Measurements from ENCODE around the gene STAG2.
"Not testable (repeated sequence)": the region's sequence is repeated elsewhere in the genome, so short reads cannot be mapped to it uniquely, and the experiment has no call there.

The STAG2 gene

GRCh38 chrX:124035657-124036056 is 74.2 kb downstream of the STAG2 start:
- DNase-seq (ENCODE audit: low read depth in 2 of 2) = no peak

- DNase-seq (ENCODE audit: low read depth in 2 of 2) = no peak
Measured at GRCh38 chrX:124042042-124042441, 80.5 kb downstream of the STAG2 start.

DNA sequence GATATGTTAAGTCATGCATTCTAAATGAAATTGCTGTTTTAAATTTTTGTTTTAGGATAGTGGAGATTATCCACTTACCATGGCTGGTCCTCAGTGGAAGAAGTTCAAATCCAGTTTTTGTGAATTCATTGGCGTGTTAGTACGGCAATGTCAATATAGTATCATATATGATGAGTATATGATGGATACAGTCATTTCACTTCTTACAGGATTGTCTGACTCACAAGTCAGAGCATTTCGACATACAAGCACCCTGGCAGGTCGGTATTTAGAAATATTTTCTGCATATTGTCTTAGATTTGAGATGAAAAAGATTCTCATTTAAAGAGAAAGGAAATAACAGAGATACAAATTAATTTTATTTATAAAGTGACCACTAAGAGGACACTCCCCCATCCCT is 83.6 kb downstream of the STAG2 start:
- no peak for DNase-seq (ENCODE audit: low read depth in 2 of 2)

DNA sequence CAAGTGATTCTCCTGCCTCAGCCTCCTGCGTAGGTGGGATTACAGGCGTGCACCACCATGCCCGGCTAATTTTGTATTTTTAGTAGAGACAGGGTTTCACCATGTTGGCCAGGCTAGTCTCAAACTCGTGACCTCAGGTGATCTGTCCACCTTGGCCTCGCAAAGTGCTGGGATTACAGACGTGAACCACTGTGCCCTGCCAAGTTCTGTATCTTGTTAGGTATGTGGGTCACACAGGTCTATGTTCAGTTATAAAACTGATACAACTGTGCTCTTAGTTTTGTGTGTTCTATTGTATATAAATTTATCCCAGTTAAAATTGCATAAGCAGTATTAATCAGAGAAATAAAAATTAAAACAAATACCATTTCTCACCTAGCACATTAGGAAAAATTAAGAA is 122.9 kb downstream of the STAG2 start:
- DNase-seq (ENCODE audit: low read depth in 2 of 2) = not testable (repeated sequence)

DNA sequence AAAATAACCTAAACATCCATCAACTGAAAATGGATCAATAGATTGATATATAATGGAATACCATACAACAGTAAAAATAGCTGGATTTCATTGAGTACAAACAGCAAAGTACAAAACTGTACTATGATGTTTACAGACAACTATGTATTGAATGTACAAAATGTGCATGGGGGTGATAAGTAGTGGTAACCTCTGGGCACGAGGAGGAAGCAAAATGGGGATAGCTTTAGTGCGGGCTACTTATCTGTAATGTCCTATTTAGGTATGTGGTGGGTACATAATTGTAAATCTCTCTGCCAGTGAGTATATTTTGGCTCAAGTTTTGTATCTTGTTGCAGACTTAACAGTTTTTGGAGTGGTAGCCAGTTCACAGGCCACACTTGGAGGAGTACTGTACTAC is 123.6 kb downstream of the STAG2 start:
- DNase-seq (ENCODE audit: low read depth in 2 of 2) = no peak

GRCh38 chrX:124086411-124086810 is 124.9 kb downstream of the STAG2 start:
- peak in 1 of 2 donors; percentile 12 for DNase-seq (ENCODE audit: low read depth in 2 of 2)

- no peak for DNase-seq (ENCODE audit: low read depth in 2 of 2)
Measured at GRCh38 chrX:124087000-124087746, 125.7 kb downstream of the STAG2 start.

DNA sequence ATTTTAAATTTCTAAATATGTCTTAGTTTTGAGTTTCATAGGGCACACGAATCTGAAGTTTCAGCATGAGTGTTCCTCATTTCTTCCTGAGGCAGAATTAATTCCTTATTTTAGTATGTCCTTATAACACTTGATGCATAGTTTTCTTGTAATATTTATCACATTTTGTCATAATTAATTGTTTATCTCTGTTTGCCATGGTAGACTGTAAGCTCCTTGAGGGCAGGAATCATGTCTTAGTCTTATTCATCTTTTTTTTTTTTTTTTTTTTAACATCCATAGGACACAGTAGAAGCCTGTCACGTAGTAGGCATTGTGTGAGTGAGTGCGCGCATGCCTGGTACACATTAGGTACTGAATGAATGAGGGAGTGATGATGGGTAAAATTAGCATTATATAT is 131.7 kb downstream of the STAG2 start:
- no peak for DNase-seq (ENCODE audit: low read depth in 2 of 2)

GRCh38 chrX:124097116-124097515 is 135.6 kb downstream of the STAG2 start:
- no peak for DNase-seq (ENCODE audit: low read depth in 2 of 2)

GRCh38 chrX:124098089-124098488 is 136.6 kb downstream of the STAG2 start:
- no peak for DNase-seq (ENCODE audit: low read depth in 2 of 2)

DNA sequence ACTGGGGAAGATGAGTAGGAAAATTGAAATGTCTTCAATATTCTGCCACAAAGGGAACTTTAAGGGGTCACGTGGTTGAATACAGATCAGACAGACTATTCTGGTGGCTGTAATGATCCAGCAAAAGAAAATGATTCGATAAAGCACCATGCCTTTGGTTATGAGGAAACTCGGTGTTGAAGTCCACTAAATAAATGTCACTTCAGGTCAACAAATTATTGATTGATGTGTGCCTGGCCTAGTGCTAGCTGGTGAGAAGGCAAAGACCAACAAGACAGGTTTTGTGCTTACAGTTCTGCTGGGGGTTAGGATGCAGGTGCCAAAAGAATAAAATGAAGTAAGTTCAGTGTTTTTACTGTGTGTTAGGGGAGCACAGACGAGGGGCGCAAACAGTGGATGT is 142.5 kb downstream of the STAG2 start:
- no peak for DNase-seq (ENCODE audit: low read depth in 2 of 2)

DNA sequence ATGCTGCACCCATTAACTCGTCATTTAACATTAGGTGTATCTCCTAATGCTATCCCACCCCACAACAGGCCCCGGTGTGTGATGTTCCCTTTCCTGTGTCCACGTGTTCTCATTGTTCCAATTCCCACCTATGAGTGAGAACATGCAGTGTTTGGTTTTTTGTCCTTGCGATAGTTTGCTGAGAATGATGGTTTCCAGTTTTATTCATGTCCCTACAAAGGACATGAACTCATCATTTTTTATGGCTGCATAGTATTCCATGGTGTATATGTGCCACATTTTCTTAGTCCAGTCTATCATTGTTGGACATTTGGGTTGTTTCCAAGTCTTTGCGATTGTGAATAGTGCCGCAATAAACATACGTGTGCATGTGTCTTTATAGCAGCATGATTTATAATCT is 143.0 kb downstream of the STAG2 start:
- DNase-seq (ENCODE audit: low read depth in 2 of 2) = not testable (repeated sequence)

DNA sequence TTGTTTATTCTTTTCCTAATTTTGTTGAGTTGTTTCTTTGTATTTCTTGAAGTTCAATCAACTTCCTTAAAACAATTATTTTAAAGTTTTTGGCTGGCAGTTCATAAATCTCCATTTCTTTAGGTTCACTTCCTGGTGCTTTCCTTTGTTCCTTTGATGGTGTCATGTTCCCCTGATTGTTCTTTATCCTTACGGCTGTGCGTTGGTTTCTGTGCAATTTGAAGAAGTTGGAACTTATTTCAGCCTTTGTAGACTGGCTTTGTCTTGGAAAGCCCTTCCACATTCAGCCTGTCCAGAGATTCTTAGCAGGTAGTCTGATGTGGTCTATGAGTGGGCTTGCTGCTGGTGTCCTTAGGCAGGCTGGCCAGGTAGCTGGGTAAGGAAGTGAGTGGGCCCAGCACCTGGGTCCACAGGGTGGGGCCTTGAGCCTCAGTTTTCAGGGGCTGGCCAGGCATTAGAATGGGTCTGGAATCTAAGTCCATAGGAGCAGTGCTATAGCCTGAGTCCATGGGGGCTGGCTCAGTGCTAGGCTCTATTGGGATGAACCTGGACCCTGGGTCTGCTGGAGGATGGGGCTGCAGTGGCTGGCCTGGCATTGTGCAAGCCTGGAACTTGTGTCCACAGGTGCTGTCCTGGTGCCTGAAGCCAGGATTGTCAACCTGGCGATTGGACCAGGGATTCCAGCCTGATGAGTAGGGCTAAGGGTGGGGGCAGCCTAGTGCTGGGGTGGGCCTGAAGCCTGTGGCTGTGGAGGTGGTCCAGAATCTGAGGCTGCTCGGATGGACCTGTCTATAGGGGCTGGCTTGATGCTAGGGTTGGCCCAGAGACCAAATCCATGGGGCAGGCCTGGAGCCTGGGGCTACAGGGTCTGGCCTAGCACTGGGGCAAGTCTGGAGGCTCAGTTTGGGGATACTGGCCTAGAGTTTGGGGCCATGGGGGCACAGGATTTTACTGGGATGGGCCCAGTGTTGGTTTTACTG is 152.4 kb downstream of the STAG2 start:
- DNase-seq (ENCODE audit: low read depth in 2 of 2) = no peak

DNA sequence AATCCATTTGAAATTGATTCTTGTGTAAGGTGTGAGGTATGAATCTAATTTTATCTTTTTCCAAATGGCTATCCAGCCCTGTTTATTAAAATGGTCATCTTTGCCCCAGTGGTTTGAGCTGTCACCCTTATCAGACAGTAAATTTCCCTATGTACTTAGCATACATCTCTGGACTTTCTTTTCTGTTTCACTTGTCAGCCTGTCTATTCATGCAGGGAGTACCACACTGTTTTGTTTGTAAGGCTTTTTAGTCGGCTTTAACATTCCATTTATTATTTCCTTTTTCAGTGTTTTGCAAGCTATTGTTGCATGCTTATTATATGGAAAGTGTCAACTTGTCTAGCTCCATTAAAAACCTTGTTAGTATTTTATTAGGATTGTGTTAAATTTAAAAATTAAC is 155.8 kb downstream of the STAG2 start:
- no peak for DNase-seq (ENCODE audit: low read depth in 2 of 2)

GRCh38 chrX:124125471-124125870 is 164.0 kb downstream of the STAG2 start:
- no peak for DNase-seq (ENCODE audit: low read depth in 2 of 2)

GRCh38 chrX:124127496-124127895 is 166.0 kb downstream of the STAG2 start:
- no peak for DNase-seq (ENCODE audit: low read depth in 2 of 2)

DNA sequence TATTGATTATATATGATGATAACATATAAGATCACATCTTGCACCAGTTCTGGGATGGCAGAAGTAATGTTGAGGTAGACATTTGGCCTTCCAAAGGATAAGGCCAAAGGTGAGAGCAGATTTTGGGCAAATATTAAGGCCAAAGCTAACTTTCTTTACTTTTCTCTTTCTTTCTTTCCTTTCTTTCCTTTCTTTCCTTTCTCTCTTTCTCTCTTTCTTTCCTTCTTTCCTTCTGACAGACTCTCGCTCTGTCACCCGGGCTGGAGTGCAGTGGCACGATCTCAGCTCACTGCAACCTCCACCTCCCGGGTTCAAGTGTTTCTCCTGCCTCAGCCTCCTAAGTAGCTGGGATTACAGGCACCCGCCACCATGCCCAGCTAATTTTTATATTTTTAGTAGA is 170.9 kb downstream of the STAG2 start:
- DNase-seq (ENCODE audit: low read depth in 2 of 2) = not testable (repeated sequence)

DNA sequence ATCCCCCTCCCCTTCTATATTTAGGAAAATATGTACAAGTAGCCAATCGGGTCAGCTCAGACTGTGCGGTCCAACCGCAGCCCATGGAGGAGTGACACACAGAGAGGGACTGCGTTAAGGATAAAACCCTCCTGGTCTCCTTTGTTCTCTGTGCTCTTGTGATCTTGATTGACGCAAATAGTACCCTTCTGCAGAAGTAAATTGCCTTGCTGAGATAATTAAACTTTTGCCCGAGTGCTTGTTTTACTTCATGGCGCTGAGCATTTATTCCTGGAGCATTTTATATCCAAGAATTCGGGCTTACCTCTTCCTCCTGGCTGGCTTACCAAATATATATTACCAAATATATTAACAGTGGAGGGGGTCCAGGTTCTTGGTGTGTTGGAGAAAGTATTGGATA is 184.2 kb downstream of the STAG2 start:
- DNase-seq (ENCODE audit: low read depth in 2 of 2) = no peak

GRCh38 chrX:124151195-124151594 is 189.7 kb downstream of the STAG2 start:
- DNase-seq (ENCODE audit: low read depth in 2 of 2) = no peak

Measured in stimulated activated CD4-positive, alpha-beta T cell treated with anti-CD3 and anti-CD28 coated beads, Interleukin-1b, Interleukin-23, amount 100 ng/mL, for 4 hours (primary cell).